ENCODE results near the gene CCDC68.

The CCDC68 gene

GRCh38 chr18:54949588-54949987 is 9.7 kb downstream of the CCDC68 start:
- TF ChIP-seq CTCF (IDR thresholded peaks at IDR 0.05) = no peak
- Histone ChIP-seq H3K9me3 (no peaks in the 10 kb centered on the region), H3K27ac (no peak overlapping the region), H3K27me3 (peaks cover 14% of the 10 kb centered on the region), H3K36me3 (no peaks in the 10 kb centered on the region), H3K4me3 (ENCODE audit: low read depth in 1 of 2, low read length in 1 of 2) (no peak overlapping the region), H3K4me1 (ENCODE audit: control insufficient read depth in 1 of 2, insufficient read depth in 1 of 2, low read depth in 1 of 2, low read length in 1 of 2) (peaks cover 0 to 5% of the 10 kb centered on the region in 2 experiments)

- Histone ChIP-seq H3K4me1 (ENCODE audit: control insufficient read depth in 1 of 2, insufficient read depth in 1 of 2, low read depth in 1 of 2, low read length in 1 of 2) (peaks cover 0 to 5% of the 10 kb centered on the region in 2 experiments), H3K9me3 (no peaks in the 10 kb centered on the region), H3K27me3 (peaks cover 14% of the 10 kb centered on the region), H3K27ac (no peak overlapping the region), H3K4me3 (ENCODE audit: low read depth in 1 of 2, low read length in 1 of 2) (no peak overlapping the region), H3K36me3 (no peaks in the 10 kb centered on the region)
- TF ChIP-seq CTCF (IDR thresholded peaks at IDR 0.05) = no peak
Observed at GRCh38 chr18:54948350-54948837, 10.9 kb downstream of the CCDC68 start.

GRCh38 chr18:54947091-54947490 is 12.2 kb downstream of the CCDC68 start:
- H3K27me3 ChIP-seq = peaks cover 14% of the 10 kb centered on the region
- no peak overlapping the region for H3K27ac ChIP-seq
- H3K4me1 ChIP-seq (ENCODE audit: control insufficient read depth in 1 of 2, insufficient read depth in 1 of 2, low read depth in 1 of 2, low read length in 1 of 2) = peaks cover 0 to 5% of the 10 kb centered on the region in 2 experiments
- H3K36me3 ChIP-seq = no peaks in the 10 kb centered on the region
- no peak for TF ChIP-seq CTCF (IDR thresholded peaks at IDR 0.05)
- H3K4me3 ChIP-seq (ENCODE audit: low read depth in 1 of 2, low read length in 1 of 2) = no peak overlapping the region
- no peaks in the 10 kb centered on the region for H3K9me3 ChIP-seq

- Histone ChIP-seq H3K4me1 (ENCODE audit: control insufficient read depth in 1 of 2, insufficient read depth in 1 of 2, low read depth in 1 of 2, low read length in 1 of 2) (peaks cover 0 to 5% of the 10 kb centered on the region in 2 experiments), H3K4me3 (ENCODE audit: low read depth in 1 of 2, low read length in 1 of 2) (peak overlapping the region; percentile 39 to 51), H3K36me3 (no peaks in the 10 kb centered on the region), H3K27me3 (peaks cover 14% of the 10 kb centered on the region), H3K27ac (no peak overlapping the region), H3K9me3 (no peaks in the 10 kb centered on the region)
- TF ChIP-seq CTCF (IDR thresholded peaks at IDR 0.05) = no peak
Observed at GRCh38 chr18:54946149-54946581, 13.1 kb downstream of the CCDC68 start.

- H3K4me3 ChIP-seq (ENCODE audit: low read depth in 1 of 2, low read length in 1 of 2) = peak overlapping the region in 1 of 2 experiments; percentile 51
- no peak overlapping the region for H3K27ac ChIP-seq
- H3K4me1 ChIP-seq (ENCODE audit: control insufficient read depth in 1 of 2, insufficient read depth in 1 of 2, low read depth in 1 of 2, low read length in 1 of 2) = peaks cover 0 to 5% of the 10 kb centered on the region in 2 experiments
Observed at GRCh38 chr18:54945576-54946125, 13.6 kb downstream of the CCDC68 start.

More at GRCh38 chr18:54945576-54946125, 13.6 kb downstream of the CCDC68 start:
- no peaks in the 10 kb centered on the region for H3K36me3 ChIP-seq
- no peaks in the 10 kb centered on the region for H3K9me3 ChIP-seq
- TF ChIP-seq CTCF (IDR thresholded peaks at IDR 0.05) = no peak
- peaks cover 14% of the 10 kb centered on the region for H3K27me3 ChIP-seq
